Activated CD4-positive, alpha-beta memory T cell treated with anti-CD3 and anti-CD28 coated beads for 36 hours (primary cell): ENCODE data around the gene TEAD4. TPM values are rescaled to one million over a fixed set of nuclear protein-coding genes. Genes with fewer than 3 reads are reported as not detected.

Experiments
- CTCF ChIA-PET: fragments of 350-600 bp; sonication (Branson Sonifier 250); formaldehyde crosslinking; loops from one replicate; lab custom pipeline; 2021; ENCODE audit warnings: antibody characterized with exemption, inconsistent platforms; lab: Charles Lee
- POLR2A ChIA-PET: fragments of 350-600 bp; sonication (Branson Sonifier 250); formaldehyde crosslinking; loops from one replicate; lab custom pipeline; 2021; ENCODE audit warnings: antibody characterized with exemption; lab: Charles Lee
- DNase-seq: peaks from one replicate; pipeline ENCODE4 v3.0.0-alpha.2; 2020
- H3K27ac Mint-ChIP-seq: one replicate; pipeline ENCODE4 v1.8.0; 2021; ENCODE audit warnings: mixed read lengths
- H3K27me3 Mint-ChIP-seq: one replicate; pipeline ENCODE4 v1.8.0; 2021; ENCODE audit warnings: mixed read lengths
- H3K36me3 Mint-ChIP-seq: one replicate; pipeline ENCODE4 v1.8.0; 2021; ENCODE audit warnings: mixed read lengths
- H3K4me1 Mint-ChIP-seq: one replicate; pipeline ENCODE4 v1.8.0; 2021; ENCODE audit warnings: low read depth, mixed read lengths
- H3K4me3 Mint-ChIP-seq: one replicate; pipeline ENCODE4 v1.8.0; 2021; ENCODE audit warnings: mild to moderate bottlenecking, mixed read lengths
- H3K9me3 Mint-ChIP-seq: one replicate; pipeline ENCODE4 v1.8.0; 2021; ENCODE audit warnings: mixed read lengths
- intact Hi-C: fragments of 100-400 bp; cut with micrococcal nuclease; formaldehyde crosslinking; loops from one replicate; pipeline ENCODE4 v1.15.1; 2023
- total RNA-seq, 2 experiments: library from RNA; stranded (reverse); gene quantifications; one replicate each; pipeline ENCODE4 v1.2.3, GENCODE V29; 2021

Gene TEAD4
- total RNA-seq, 2 experiments from 2014 or later: 3.2 to 3.8 TPM

DNA sequence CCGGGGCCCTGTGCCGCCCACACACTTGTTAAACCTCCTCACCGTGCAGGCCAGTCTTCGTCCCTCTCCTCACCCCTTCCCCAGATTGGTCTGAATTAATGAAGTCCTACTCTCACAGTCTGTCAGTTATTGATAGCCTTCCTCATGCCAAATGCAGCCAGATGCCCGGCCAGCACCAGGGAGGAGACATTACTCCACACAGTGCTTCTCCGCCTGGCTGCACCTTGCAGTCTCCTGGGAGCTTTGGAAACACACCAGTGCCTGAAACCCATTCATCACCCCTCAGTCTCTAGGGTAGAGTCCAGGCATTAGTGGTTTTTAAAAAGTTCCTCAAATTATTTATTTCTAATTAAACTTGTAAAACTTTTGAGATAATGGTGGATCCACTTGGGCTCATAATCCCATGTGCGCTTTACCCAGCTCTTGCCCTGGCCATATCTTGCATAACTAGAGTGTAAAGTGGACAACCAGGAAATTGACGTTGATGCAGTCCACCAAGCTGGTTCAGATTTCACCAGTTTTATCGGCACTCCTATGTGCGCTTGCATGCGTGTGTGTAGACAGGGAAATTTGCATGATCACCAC, 79.8 kb downstream of the TEAD4 start:
- CTCF ChIA-PET: no interaction called here
- peaks cover 19% of the 10 kb centered on the region for H3K27me3 Mint-ChIP-seq
- no peaks in the 10 kb centered on the region for H3K9me3 Mint-ChIP-seq
- no peak overlapping the region for H3K4me3 Mint-ChIP-seq
- POLR2A ChIA-PET: no interaction called here
- intact Hi-C loops: no loop called here
- no peaks in the 10 kb centered on the region for H3K4me1 Mint-ChIP-seq
- no peaks in the 10 kb centered on the region for H3K36me3 Mint-ChIP-seq
- no peak for DNase-seq
- no peak overlapping the region for H3K27ac Mint-ChIP-seq

GRCh38 chr12:3040026-3040656, 80.9 kb downstream of the TEAD4 start:
- H3K27me3 Mint-ChIP-seq: peaks cover 23% of the 10 kb centered on the region
- ChIA-PET CTCF (no interaction called here), POLR2A (no interaction called here)
- no peaks in the 10 kb centered on the region for H3K36me3 Mint-ChIP-seq
- no peaks in the 10 kb centered on the region for H3K4me1 Mint-ChIP-seq
- H3K4me3 Mint-ChIP-seq: no peak overlapping the region
- H3K27ac Mint-ChIP-seq: no peak overlapping the region
- DNase-seq: no peak
- no peaks in the 10 kb centered on the region for H3K9me3 Mint-ChIP-seq
- intact Hi-C loops: loop anchor here (2.0 kb wide), 1 partner anchor 187 kb away; no protein-coding TSS in a partner anchor

GRCh38 chr12:3040663-3041544, 81.7 kb downstream of the TEAD4 start:
- peaks cover 24% of the 10 kb centered on the region for H3K27me3 Mint-ChIP-seq
- CTCF ChIA-PET: interaction anchor here (1.2 to 1.8 kb wide), 5 partner anchors 19 to 196 kb away, joined by 3 to 9 read pairs (median 5); no protein-coding TSS in a partner anchor
- no peak for DNase-seq
- no peak overlapping the region for H3K4me3 Mint-ChIP-seq
- H3K27ac Mint-ChIP-seq: no peak overlapping the region
- no peaks in the 10 kb centered on the region for H3K36me3 Mint-ChIP-seq
- POLR2A ChIA-PET: no interaction called here
- H3K9me3 Mint-ChIP-seq: no peaks in the 10 kb centered on the region
- H3K4me1 Mint-ChIP-seq: no peaks in the 10 kb centered on the region
- intact Hi-C loops: loop anchor here (2.0 kb wide), 1 partner anchor 188 kb away; no protein-coding TSS in a partner anchor

DNA sequence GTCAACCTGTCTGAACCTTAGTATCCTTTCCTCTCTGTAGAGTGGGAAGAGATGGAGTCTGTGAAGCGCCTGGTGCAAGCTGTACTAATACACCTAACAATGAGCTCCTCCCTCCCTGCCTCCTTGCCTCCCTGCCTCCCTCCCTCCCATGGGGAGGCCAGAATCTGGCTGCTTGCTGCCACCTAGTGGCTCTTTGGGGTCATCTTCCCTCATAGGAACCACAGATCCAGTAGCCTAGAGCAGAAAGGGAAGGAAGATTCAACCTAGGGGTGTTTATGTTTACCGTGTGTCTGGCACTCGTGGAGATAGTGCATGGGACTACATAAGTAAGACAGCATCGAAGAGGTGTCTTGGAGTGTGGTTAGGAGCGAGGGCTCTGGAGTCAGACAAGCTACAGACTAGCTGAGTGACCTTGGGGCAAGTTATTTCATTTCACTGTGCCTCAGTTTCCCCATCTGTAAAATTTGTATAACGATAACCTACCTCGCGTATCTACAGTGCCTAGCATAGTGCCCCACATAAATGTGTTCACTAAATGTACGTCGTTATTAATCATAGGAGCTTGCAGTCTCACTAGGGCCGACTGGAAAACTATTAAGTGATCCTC, 82.5 kb downstream of the TEAD4 start:
- Mint-ChIP-seq H3K4me3 (no peak overlapping the region), H3K4me1 (no peaks in the 10 kb centered on the region), H3K27me3 (peaks cover 24% of the 10 kb centered on the region), H3K36me3 (no peaks in the 10 kb centered on the region), H3K27ac (no peak overlapping the region), H3K9me3 (no peaks in the 10 kb centered on the region)
- intact Hi-C loops: loop anchor here (2.0 kb wide), 1 partner anchor 189 kb away; no protein-coding TSS in a partner anchor
- DNase-seq: peak; percentile 74
- ChIA-PET POLR2A (no interaction called here), CTCF (interaction anchor here (0.9 to 2.2 kb wide), 11 partner anchors 10 to 196 kb away, joined by 3 to 9 read pairs (median 5); partner anchors contain the start of gene TULP3)

GRCh38 chr12:3042394-3042793, 83.2 kb downstream of the TEAD4 start:
- H3K36me3 Mint-ChIP-seq: no peaks in the 10 kb centered on the region
- DNase-seq: no peak
- no peaks in the 10 kb centered on the region for H3K9me3 Mint-ChIP-seq
- intact Hi-C loops: no loop called here
- no peak overlapping the region for H3K27ac Mint-ChIP-seq
- peaks cover 24% of the 10 kb centered on the region for H3K27me3 Mint-ChIP-seq
- no peak overlapping the region for H3K4me3 Mint-ChIP-seq
- POLR2A ChIA-PET: no interaction called here
- CTCF ChIA-PET: interaction anchor here (0.9 to 2.2 kb wide), 11 partner anchors 9 to 197 kb away, joined by 3 to 9 read pairs (median 5); partner anchors contain the start of gene TULP3
- H3K4me1 Mint-ChIP-seq: no peaks in the 10 kb centered on the region

DNA sequence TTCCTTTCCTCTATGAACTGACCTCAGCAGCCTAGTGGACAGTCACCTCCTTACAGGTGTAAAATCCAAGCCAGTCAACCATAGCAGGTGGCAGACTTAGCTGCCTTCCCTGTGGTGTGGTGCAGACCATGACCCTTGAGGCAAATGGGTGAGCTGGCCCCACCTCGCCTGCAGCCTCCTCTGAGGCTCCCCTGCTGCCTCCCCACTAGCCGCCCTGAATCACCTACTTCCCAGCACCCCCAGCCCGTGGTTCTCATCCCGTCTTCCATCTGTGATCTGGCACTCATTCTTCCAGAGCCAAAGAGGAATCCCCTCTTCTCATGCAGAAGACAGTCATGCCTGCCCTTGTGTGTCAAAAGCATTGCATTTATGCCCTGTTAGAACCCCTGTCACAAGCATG, 83.6 kb downstream of the TEAD4 start:
- DNase-seq: no peak
- CTCF ChIA-PET: interaction anchor here (1.0 to 2.2 kb wide), 4 partner anchors 9 to 99 kb away, joined by 3 to 8 read pairs (median 6); no protein-coding TSS in a partner anchor
- Mint-ChIP-seq H3K36me3 (no peaks in the 10 kb centered on the region), H3K4me1 (no peaks in the 10 kb centered on the region), H3K4me3 (no peak overlapping the region), H3K27me3 (peaks cover 24% of the 10 kb centered on the region), H3K9me3 (no peaks in the 10 kb centered on the region), H3K27ac (no peak overlapping the region)
- intact Hi-C loops: no loop called here
- POLR2A ChIA-PET: no interaction called here

- Mint-ChIP-seq H3K4me3 (no peak overlapping the region), H3K27ac (no peak overlapping the region), H3K4me1 (no peaks in the 10 kb centered on the region), H3K27me3 (peaks cover 24% of the 10 kb centered on the region), H3K36me3 (no peaks in the 10 kb centered on the region), H3K9me3 (no peaks in the 10 kb centered on the region)
- CTCF ChIA-PET: interaction anchor here (2.2 kb wide), 1 partner anchor 100 kb away, joined by 8 read pairs; no protein-coding TSS in a partner anchor
- intact Hi-C loops: no loop called here
- POLR2A ChIA-PET: no interaction called here
- no peak for DNase-seq
Observed at GRCh38 chr12:3043406-3043805, 84.2 kb downstream of the TEAD4 start.

- Mint-ChIP-seq H3K36me3 (no peaks in the 10 kb centered on the region), H3K9me3 (no peaks in the 10 kb centered on the region), H3K4me3 (no peak overlapping the region), H3K27me3 (peaks cover 24% of the 10 kb centered on the region), H3K27ac (no peak overlapping the region), H3K4me1 (no peaks in the 10 kb centered on the region)
- DNase-seq: no peak
- intact Hi-C loops: no loop called here
- POLR2A ChIA-PET: no interaction called here
- CTCF ChIA-PET: no interaction called here
Observed at GRCh38 chr12:3044141-3044630, 85.0 kb downstream of the TEAD4 start.

DNA sequence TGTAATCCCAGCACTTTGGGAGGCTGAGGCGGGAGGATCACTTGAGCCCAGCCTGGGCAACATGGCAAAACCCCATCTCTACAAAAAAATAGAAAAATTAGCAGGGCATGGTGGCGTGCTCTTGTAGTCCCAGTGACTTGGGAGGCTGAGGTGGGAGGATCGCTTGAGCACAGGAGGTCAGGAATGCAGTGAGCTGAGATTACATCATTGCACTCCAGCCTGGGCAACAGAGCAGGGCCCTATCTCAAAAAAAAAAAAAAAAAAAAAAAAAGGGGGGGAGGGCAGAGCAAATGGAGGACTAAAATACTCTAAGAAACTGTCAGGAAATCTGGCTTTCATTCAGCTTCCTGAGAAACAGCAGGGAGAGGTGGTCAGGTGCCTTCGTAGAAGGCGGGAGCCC, 86.3 kb downstream of the TEAD4 start:
- ChIA-PET CTCF (interaction anchor here (1.5 kb wide), 1 partner anchor 11 kb away, joined by 4 read pairs; no protein-coding TSS in a partner anchor), POLR2A (no interaction called here)
- DNase-seq: no peak
- no peak overlapping the region for H3K4me3 Mint-ChIP-seq
- intact Hi-C loops: no loop called here
- no peaks in the 10 kb centered on the region for H3K36me3 Mint-ChIP-seq
- no peaks in the 10 kb centered on the region for H3K9me3 Mint-ChIP-seq
- peaks cover 25% of the 10 kb centered on the region for H3K27me3 Mint-ChIP-seq
- no peaks in the 10 kb centered on the region for H3K4me1 Mint-ChIP-seq
- no peak overlapping the region for H3K27ac Mint-ChIP-seq

DNA sequence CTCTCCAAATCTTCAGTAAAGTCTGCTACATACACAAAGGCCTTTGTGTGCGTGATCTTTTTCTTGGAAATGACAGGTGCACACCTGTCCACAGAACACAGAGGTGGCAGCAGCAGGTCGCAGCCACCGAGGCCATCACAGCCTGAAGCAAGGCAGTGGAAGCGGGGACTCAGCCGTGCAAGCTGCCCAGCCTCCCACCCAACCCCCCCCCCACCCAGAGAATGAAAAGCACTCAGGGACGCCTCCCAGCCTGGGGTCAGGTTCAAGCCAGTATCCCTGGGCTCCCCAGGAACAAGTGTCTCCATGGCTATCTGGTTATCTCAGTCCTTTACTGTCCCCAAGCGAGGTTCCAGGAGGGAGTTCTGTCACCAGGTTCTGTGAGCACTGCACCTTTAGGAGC, 86.8 kb downstream of the TEAD4 start:
- intact Hi-C loops: no loop called here
- Mint-ChIP-seq H3K4me3 (no peak overlapping the region), H3K4me1 (no peaks in the 10 kb centered on the region), H3K9me3 (no peaks in the 10 kb centered on the region), H3K36me3 (no peaks in the 10 kb centered on the region), H3K27me3 (peaks cover 25% of the 10 kb centered on the region), H3K27ac (no peak overlapping the region)
- no peak for DNase-seq
- POLR2A ChIA-PET: no interaction called here
- CTCF ChIA-PET: interaction anchor here (1.5 kb wide), 1 partner anchor 11 kb away, joined by 4 read pairs; no protein-coding TSS in a partner anchor

DNA sequence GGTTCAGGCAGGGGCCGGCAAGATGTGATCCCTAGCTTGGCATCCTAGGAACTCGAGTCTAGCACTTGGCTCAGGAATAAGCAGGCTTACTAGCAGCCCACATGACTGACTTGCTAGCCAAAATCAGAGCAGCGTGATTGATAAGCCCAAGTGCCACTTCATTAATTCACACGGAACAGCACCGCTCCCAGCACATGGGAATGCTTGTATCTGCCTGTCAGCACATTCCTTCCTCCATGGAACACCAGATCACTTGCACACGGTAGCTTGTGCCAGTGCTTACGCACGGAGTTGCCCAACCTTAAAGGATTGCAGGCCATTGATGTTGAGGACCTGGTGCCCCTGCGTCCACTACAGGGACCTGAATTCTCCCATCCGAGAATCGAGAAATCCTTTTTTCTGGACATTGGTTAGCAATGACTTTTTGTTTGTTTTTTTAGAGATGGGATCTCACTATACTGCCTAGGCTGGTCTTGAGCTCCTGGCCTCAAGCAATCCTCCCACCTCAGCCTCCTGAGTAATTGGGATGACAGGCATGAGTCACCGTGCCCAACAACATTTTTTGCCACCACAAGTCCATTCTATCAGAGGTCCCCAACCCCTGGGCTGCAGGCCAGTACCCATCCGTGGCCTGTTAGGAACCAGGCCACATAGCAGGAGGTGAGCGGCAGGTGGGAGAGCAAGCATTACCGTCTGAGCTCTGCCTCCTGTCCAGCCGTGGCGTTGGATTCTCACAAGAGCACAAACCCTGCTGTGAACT, 87.4 kb downstream of the TEAD4 start:
- intact Hi-C loops: no loop called here
- H3K27ac Mint-ChIP-seq: no peak overlapping the region
- peaks cover 23% of the 10 kb centered on the region for H3K27me3 Mint-ChIP-seq
- H3K9me3 Mint-ChIP-seq: no peaks in the 10 kb centered on the region
- H3K36me3 Mint-ChIP-seq: no peaks in the 10 kb centered on the region
- ChIA-PET POLR2A (no interaction called here), CTCF (no interaction called here)
- no peaks in the 10 kb centered on the region for H3K4me1 Mint-ChIP-seq
- H3K4me3 Mint-ChIP-seq: no peak overlapping the region
- DNase-seq: no peak
